Ovary (tissue), 3 donors: ENCODE data around the gene MFNG.

ENCODE experiments used
- CTCF ChIP-seq, 3 donors: fragments of 450-650 bp in 2 of 3; fragments of 200-600 bp in 1 of 3; IDR thresholded peaks; one replicate each; pipeline versions ENCODE4 v1.5.1 to v1.8.0; 2016 to 2022; ENCODE audit warnings: antibody characterized with exemption in 3 of 3, mild to moderate bottlenecking in 1 of 3
- EP300 ChIP-seq: sonication (generic); formaldehyde crosslinking; IDR thresholded peaks from one replicate; pipeline ENCODE4 v1.6.1; 2017; ENCODE audit warnings: antibody characterized with exemption
- POLR2A ChIP-seq: fragments of 450-650 bp; IDR thresholded peaks from one replicate; pipeline ENCODE4 v1.6.1; 2017; ENCODE audit warnings: antibody characterized with exemption, mild to moderate bottlenecking, moderate library complexity
- donor health status: DM: no; HTN: no; CAD: no.

GRCh38 chr22:37476389-37477329 is 9.5 kb downstream of the MFNG start:
- TF ChIP-seq POLR2A (no peak), CTCF (IDR thresholded peaks at IDR 0.05) (no peak), EP300 (no peak)
